IPS-NIHi7 (cell line): ENCODE results near the gene UCN2.
"Not testable (repeated sequence)": the region's sequence is repeated elsewhere in the genome, so short reads cannot be mapped to it uniquely, and the experiment has no call there.

Experiments used
- DNase-seq: peaks from one replicate; pipeline ENCODE4 v3.0.0; 2012; ENCODE audit warnings: mixed read lengths; ENCODE audit errors: extremely low spot score

The UCN2 gene

DNA sequence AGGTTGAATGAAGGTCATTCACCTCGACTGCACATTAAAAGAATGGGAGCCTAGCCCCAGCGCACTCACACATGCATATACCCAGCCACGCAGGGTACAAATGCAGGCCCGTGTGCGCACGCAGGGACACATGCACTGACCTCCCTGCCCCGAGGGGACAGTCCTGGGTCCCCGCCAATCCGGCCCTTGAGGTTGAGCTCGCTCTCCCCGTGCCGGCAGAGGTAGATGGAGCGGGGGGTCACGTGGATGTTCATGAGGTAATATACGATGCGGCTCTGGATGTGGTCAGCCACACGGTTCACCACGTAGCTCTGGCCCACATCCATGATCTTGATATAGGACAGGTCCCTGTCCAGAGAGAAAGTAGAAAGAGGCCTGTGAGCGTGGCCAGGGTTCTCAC is 27.5 kb downstream of the UCN2 start:
- DNase-seq: no peak

DNA sequence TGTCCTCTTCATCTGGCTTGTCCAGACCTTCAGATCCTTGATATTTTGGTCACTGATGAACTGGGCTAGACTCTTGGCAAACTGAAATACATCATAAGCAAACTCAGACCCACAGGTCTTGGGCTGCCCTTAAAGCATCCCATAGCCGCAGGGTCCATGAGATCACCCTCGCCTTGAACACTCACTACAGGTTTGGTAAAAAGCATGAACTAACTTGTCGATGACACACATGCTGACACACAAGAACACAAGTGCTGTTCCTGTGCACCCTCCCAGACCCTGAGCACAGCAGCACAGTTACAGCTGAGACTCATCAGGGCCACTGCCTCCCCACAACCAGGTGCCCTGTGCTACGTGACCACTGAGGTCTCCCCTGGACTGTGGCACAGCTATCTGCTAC is 28.0 kb downstream of the UCN2 start:
- no peak for DNase-seq

DNA sequence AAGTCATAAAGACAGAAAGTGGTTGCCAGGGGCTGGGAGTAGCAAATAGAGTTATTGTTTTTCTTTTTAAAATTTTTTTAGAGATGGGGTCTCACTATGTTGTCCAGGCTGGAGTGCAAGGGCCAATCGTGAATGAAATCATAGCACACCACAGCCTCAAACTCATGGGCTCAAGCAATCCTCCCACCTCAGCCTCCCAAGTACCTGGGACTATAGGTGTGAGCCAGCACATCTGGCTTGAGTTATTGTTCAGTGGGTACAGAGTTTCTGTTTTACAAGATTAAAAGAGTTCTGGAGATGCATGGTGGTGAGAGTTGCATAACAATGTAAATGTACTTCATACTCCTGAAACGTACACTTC is 30.6 kb downstream of the UCN2 start:
- no peak for DNase-seq

DNA sequence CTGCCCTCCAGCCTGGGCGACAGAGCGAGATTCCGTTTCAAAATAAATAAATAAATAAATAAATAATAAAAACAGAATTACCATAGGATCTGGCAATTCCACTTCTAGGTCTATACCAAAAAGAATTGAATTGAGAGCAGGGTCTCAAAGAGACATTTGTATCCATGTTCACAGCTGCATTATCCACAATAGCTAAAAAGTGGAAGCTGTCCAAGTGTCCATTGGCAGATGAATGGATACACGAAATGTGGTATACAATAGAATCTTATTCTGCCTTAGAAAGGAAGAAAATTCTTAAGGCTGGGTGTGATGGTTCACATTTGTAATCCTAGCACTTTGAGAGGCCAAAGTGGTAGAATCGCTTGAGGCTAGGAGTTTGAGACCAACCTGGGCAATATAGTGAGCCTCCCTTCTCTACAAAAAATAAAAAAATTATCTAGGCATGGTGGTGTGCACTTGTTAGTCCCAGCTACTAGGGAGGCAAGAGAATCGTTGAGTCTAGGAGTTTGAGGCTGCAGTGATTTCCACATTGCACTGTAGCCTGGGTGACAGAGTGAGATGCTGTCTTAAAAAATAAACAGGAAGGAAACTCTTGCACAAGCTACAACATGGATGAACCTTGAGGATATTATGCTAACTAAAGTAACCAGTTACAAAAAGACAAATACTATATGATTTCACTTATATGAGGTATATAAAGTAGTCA is 31.2 kb downstream of the UCN2 start:
- DNase-seq: no peak

DNA sequence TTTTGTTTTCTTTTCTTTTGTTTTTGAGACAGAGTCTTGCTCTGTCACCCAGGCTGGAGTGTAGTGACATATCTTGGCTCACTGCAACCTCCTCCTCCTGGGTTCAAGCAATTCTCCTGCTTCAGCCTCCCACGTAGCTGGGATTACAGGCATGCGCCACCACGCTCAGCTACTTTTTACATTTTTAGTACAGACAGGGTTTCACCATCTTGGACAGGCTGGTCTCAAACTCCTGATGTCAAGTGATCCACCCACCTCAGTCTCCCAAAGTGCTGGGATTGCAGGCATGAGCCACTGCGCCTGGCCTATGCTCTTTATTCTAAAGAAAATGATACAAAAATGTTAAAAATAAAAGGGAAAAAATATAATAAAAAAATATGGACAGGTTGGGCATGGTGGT is 32.9 kb downstream of the UCN2 start:
- not testable (repeated sequence) for DNase-seq

DNA sequence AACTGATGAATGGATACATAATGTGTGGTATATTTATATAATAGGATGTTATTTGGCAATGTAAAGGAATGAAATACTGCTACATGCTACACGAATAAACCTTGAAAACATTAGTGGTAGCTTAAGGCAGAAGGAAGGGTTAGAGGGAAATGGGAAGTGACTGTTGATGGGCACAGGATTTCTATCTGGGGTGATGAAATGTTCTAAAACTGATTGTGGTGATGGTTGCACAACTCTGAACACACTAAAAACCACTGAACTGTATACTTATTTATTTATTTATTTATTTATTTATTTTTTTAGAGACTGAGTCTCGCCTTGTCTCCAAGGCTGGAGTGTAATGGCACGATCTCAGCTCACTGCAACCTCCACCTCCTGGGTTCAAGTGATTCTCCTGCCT is 34.8 kb downstream of the UCN2 start:
- DNase-seq: no peak

DNA sequence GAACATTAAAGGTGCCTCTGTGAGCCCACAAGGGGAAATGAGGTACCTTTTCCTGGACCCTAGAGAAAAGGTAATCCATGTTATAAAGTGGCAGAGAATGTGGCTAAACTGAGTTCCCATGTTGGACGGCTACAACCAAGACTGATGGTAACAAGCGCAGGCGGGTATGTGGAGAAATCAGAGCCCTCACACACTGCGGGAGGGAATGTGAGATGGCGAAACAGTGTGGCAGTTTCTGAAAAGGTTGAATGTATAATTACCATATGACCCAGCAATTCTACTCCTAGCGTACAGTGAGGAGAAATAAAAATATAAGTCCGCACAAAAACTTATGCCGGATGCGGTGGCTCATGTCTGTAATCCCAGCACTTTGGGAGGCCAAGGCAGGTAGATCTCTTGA is 35.5 kb downstream of the UCN2 start:
- DNase-seq: no peak

DNA sequence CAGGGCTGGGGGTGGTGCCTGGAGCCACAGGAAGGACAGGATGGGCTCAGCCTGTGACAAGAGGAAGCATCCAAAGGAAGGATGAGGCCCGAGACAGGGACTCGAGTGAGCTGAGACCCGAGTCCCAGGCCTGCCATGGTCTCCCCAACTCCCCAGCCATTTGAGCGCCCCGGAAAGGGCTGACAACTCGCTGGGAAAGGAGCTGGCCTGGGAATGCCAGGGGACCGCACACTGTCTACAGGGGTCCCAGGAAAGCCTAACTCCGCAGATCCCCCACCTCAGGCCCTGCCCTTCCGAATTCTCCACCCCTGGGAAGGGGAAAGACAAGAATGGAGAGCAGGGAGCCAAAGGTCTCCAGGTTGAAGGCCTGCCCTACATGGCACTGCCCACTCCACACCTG is 38.6 kb downstream of the UCN2 start:
- no peak for DNase-seq

DNA sequence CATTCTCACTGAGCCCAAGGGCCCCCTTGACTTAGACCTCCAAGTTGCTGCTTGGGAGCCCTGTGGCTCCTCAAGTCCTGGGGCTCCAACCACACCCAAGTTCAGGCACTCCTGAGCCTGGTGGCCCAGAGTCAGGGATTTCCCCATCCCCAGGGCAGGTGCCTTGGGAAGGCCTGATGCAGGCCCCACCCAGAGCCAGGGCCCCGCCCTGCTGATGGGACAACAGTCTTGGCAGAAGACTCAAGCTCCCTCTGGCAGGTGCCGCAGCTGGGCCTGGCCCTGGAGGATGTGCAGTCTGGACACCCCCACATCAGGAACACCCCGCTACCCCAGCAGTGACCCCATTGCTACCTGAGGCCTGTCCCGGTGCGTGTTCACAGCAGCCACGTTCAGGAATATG is 41.9 kb downstream of the UCN2 start:
- no peak for DNase-seq

DNA sequence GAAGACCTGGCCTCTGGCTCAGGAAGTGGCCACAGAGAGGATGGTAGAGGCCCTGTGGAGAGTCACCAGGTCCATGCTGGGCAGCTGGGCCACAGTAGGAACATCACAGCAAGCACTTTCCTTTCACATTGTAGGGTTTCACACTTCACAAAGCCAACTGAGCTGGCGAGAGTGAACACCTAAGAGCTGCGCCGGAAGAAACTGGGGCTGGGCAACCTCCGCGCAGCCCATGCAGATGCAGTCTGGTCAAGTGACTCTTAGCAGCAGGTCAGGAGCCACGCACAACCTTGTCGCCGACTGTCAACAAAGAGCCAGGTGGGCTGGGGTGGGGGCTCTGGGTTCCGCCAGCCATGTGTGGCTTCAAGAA is 44.3 kb downstream of the UCN2 start:
- no peak for DNase-seq

DNA sequence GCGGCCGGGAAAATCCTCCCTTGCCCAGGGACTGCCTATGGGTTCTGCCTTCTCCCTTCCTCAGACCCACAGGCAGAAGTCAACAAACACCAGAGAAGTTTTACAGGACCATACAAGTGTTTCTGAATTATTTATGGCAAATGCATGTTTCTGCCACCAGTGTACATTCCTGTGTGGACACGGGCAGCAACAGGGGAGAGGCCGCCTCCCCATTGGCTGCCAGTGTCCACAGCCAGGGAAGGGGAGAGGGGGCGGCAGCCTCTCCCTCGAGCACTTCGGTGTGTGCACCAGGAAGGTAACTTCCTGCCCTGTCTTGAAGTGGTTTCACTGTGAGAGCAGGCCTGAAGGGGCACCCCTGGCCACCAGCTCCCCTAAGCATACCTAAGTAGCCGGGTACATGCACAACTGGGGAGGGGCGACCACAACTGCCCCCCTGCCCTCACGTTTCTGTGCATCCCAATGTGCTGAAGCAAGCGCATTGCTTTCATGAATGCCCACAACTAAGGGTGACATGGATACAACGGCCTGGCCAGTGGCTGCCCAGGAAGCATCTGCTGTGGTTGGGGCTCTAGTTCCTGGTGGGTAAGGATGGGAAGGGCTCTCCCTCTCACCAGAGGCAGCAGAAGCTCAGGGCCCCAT is 44.8 kb downstream of the UCN2 start:
- no peak for DNase-seq

DNA sequence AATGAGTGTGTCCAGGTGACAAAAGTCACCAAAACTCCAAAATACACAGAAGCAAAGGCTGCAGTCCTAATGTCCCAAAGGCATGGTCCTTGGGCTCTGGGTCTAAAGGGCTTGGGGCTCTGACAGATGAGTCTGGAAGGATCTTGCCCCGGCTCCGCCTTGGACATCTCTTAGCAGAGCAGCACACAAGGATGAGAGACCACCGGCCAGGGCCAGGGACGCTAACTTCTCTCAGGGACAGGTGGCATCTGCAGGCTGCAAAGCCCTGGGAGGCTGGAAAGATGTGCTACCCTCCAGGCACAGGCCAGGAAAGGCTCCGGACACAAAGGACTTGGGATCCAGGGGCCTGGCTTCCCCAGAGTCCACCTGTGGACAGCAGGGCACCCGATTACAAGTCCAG is 45.5 kb downstream of the UCN2 start:
- no peak for DNase-seq

DNA sequence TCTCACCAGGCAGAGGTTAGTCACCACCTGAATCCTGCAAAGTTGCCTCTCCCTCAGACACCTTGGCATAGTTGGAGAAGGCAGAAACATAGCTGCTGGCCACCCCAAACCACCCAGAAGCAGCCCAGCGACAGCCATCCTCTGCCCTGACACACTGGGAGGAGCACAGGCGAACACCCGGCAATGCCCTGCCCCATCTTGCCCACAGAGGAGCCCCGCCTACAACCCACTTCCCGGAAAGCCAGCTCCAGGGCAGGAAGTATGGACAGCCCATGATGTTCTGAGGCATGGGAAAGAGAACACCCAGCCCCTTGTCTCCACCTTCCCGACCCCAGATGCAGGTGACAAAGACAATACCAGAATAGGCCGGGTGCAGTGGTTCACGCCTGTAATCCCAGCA is 47.0 kb downstream of the UCN2 start:
- DNase-seq: no peak

DNA sequence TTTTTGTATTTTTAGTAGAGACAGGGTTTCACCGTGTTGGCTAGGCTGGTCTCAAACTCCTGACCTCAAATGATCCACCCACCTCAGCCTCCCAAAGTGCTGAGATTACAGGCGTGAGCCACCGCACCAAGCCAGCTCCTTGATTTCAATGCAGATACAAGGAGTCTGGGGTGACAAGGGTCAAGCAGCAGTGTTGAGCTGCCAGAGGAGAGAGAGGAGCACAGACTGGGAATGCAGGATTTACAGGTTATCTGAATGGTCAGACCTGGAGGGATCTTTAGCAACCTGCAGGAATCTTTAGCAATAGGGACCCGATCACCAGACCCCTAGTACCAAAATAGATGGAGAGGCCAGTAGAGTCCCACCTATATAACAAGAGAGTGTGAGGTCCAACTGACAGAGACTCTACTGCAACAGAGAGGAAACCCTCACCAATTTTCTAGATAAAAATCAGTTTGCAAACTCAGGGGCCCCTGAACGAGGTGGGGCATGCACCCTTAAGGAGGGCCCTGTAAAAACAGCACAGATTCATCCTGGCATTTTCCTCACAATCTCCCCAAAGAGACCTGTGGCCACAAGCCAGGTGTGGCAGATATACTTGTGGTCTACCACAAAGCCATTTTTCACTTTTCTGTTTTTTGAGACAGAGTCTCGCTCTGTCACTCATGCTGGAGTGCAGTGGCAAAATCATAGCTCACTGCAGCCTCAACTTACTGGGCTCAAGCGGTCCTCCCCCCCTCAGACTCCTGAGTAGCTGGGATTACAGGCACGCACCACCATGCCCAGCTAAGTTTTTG is 49.0 kb downstream of the UCN2 start:
- DNase-seq: no peak
